GM19351 (cell line): ENCODE data around the gene PDK1.
"Not testable (repeated sequence)": the region's sequence is repeated elsewhere in the genome, so short reads cannot be mapped to it uniquely, and the experiment has no call there.

Source experiments
- ATAC-seq: cut with Tn5 transposase; IDR thresholded peaks from one replicate; pipeline ENCODE4 v1.9.1; 2021; ENCODE audit warnings: mild to moderate bottlenecking, moderate library complexity; ENCODE audit not compliant: unreplicated experiment

PDK1 gene

GRCh38 chr2:172592190-172592589, 36.3 kb downstream of the PDK1 start:
- ATAC-seq, result not testable (repeated sequence)

- no peak for ATAC-seq
Measured at GRCh38 chr2:172596776-172597175, 40.9 kb downstream of the PDK1 start.

- no peak for ATAC-seq
Measured at GRCh38 chr2:172597176-172597842, 41.4 kb downstream of the PDK1 start.

GRCh38 chr2:172599947-172600346, 44.1 kb downstream of the PDK1 start:
- ATAC-seq, result no peak

- no peak for ATAC-seq
Measured at GRCh38 chr2:172600557-172601008, 44.7 kb downstream of the PDK1 start.

- no peak for ATAC-seq
Measured at GRCh38 chr2:172606285-172606684, 50.4 kb downstream of the PDK1 start.

GRCh38 chr2:172607379-172607928, 51.6 kb downstream of the PDK1 start:
- ATAC-seq, result no peak

GRCh38 chr2:172609488-172609887, 53.6 kb downstream of the PDK1 start:
- ATAC-seq, result no peak

- no peak for ATAC-seq
Measured at GRCh38 chr2:172612051-172612450, 56.2 kb downstream of the PDK1 start.

- ATAC-seq, result no peak
Measured at GRCh38 chr2:172613040-172613439, 57.1 kb downstream of the PDK1 start.

- ATAC-seq, result no peak
Measured at GRCh38 chr2:172613615-172614231, 57.8 kb downstream of the PDK1 start.

- ATAC-seq, result no peak
Measured at GRCh38 chr2:172614932-172615331, 59.0 kb downstream of the PDK1 start.

- ATAC-seq, result no peak
Measured at GRCh38 chr2:172615727-172616261, 59.9 kb downstream of the PDK1 start.

- ATAC-seq, result no peak
Measured at GRCh38 chr2:172617115-172617514, 61.2 kb downstream of the PDK1 start.

GRCh38 chr2:172623249-172623965, 67.5 kb downstream of the PDK1 start:
- no peak for ATAC-seq

- ATAC-seq, result no peak
Measured at GRCh38 chr2:172624996-172625395, 69.1 kb downstream of the PDK1 start.

GRCh38 chr2:172627181-172627580, 71.3 kb downstream of the PDK1 start:
- ATAC-seq, result no peak

- no peak for ATAC-seq
Measured at GRCh38 chr2:172628085-172628484, 72.2 kb downstream of the PDK1 start.

- ATAC-seq, result no peak
Measured at GRCh38 chr2:172629586-172629985, 73.7 kb downstream of the PDK1 start.

GRCh38 chr2:172630181-172630580, 74.3 kb downstream of the PDK1 start:
- ATAC-seq, result no peak

- no peak for ATAC-seq
Measured at GRCh38 chr2:172634477-172634876, 78.6 kb downstream of the PDK1 start.
